Measurements from ENCODE around the gene CDON. TPM values are rescaled to one million over a fixed set of nuclear protein-coding genes. Genes with fewer than 3 reads are reported as not detected.

Gene CDON
- total RNA-seq, 1 donor, result 12.3 TPM

DNA sequence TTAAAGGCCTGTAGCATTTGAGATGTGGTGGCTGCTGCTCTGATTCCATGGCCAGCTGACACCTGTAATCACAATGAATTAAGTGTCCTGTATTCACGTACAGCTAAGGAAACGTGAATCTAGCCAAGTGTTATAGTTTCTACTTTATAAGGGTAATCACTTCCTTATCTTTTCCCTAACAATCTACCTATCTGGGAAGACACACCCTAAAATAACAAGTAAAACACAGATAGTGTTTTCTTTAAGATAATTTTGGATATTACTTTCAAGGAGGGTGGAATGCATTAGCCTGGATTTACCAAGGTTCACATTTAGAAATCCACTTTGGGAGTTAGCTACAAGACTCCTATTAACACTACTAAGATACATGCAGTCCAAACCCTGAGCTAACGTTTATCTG, 11.5 kb downstream of the CDON start:
- no peak overlapping the region for H3K4me3 ChIP-seq (ENCODE audit: insufficient read depth, low read length)
- H3K4me2 ChIP-seq (ENCODE audit: insufficient read depth, low read length), result no peak overlapping the region
- no peak overlapping the region for H3K27ac ChIP-seq (ENCODE audit: low read depth, low read length)
- TF ChIP-seq, protein P1, sequence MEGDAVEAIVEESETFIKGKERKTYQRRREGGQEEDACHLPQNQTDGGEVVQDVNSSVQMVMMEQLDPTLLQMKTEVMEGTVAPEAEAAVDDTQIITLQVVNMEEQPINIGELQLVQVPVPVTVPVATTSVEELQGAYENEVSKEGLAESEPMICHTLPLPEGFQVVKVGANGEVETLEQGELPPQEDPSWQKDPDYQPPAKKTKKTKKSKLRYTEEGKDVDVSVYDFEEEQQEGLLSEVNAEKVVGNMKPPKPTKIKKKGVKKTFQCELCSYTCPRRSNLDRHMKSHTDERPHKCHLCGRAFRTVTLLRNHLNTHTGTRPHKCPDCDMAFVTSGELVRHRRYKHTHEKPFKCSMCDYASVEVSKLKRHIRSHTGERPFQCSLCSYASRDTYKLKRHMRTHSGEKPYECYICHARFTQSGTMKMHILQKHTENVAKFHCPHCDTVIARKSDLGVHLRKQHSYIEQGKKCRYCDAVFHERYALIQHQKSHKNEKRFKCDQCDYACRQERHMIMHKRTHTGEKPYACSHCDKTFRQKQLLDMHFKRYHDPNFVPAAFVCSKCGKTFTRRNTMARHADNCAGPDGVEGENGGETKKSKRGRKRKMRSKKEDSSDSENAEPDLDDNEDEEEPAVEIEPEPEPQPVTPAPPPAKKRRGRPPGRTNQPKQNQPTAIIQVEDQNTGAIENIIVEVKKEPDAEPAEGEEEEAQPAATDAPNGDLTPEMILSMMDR (IDR thresholded peaks at IDR 0.05; ENCODE audit: extremely low read depth, low read depth, low read length), result no peak
- H3K36me3 ChIP-seq (ENCODE audit: insufficient read depth, low read length), result no peaks in the 10 kb centered on the region
- no peaks in the 10 kb centered on the region for H3K79me2 ChIP-seq (ENCODE audit: insufficient read depth, low read length)
- no peaks in the 10 kb centered on the region for H3K4me1 ChIP-seq (ENCODE audit: insufficient read depth, low read length)
- no peak for DNase-seq (ENCODE audit: insufficient read length, low spot score, missing footprints)
- no peaks in the 10 kb centered on the region for H3K27me3 ChIP-seq (ENCODE audit: insufficient read depth, low read length)
- H2AFZ ChIP-seq (ENCODE audit: low read length), result no peak overlapping the region
- H4K20me1 ChIP-seq (ENCODE audit: insufficient read depth, low read length), result no peaks in the 10 kb centered on the region
- no peaks in the 10 kb centered on the region for H3K9me3 ChIP-seq (ENCODE audit: low read depth, low read length)

DNA sequence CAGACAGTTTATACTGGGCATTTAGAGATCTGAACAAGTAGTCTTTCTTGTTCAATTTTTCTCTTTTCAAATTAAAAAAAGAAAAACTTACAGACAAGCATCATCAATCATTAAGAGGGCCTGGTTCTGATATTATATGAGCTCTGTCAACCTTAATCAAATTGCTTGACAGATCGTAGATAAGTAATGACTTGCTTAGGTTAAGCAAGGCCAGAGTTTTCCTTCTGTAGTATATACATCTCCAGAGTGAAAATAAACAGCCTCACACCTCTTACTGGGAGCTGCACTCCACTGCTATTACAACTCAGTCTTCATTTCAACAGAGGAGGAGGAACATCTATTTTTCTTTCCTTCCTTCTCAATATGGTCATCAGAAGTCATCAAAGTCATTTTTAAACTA, 13.5 kb downstream of the CDON start:
- Histone ChIP-seq H3K27me3 (ENCODE audit: insufficient read depth, low read length) (no peaks in the 10 kb centered on the region), H3K4me1 (ENCODE audit: insufficient read depth, low read length) (no peaks in the 10 kb centered on the region), H3K4me2 (ENCODE audit: insufficient read depth, low read length) (no peak overlapping the region), H4K20me1 (ENCODE audit: insufficient read depth, low read length) (no peaks in the 10 kb centered on the region), H2AFZ (ENCODE audit: low read length) (no peak overlapping the region), H3K27ac (ENCODE audit: low read depth, low read length) (no peak overlapping the region), H3K9me3 (ENCODE audit: low read depth, low read length) (no peaks in the 10 kb centered on the region), H3K36me3 (ENCODE audit: insufficient read depth, low read length) (no peaks in the 10 kb centered on the region), H3K79me2 (ENCODE audit: insufficient read depth, low read length) (no peaks in the 10 kb centered on the region), H3K4me3 (ENCODE audit: insufficient read depth, low read length) (no peak overlapping the region)
- DNase-seq (ENCODE audit: insufficient read length, low spot score, missing footprints), result no peak
- TF ChIP-seq, protein P1 (IDR thresholded peaks at IDR 0.05; ENCODE audit: extremely low read depth, low read depth, low read length), result no peak

DNA sequence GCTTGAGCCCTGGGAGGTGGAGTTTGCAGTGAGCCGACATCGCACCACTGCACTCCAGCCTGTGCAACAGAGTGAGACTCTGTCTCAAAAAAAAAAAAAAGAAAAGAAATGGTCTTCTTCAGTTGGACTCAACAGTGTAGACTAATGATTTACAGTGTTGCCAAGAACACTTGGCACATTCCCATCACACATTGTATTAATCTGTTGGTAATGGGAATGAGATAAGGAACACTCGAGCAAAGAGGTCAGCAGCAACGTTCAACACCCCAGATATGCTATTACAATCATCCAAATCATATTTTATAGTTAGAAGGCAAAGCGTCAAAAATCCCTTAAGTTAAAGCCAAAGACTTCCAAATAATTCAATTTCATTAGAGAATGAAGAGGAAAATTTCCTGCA, 14.5 kb downstream of the CDON start:
- Histone ChIP-seq H3K79me2 (ENCODE audit: insufficient read depth, low read length) (no peaks in the 10 kb centered on the region), H3K27me3 (ENCODE audit: insufficient read depth, low read length) (no peaks in the 10 kb centered on the region), H3K4me1 (ENCODE audit: insufficient read depth, low read length) (no peaks in the 10 kb centered on the region), H3K36me3 (ENCODE audit: insufficient read depth, low read length) (no peaks in the 10 kb centered on the region), H2AFZ (ENCODE audit: low read length) (no peak overlapping the region), H3K4me3 (ENCODE audit: insufficient read depth, low read length) (no peak overlapping the region), H3K9me3 (ENCODE audit: low read depth, low read length) (no peaks in the 10 kb centered on the region), H3K27ac (ENCODE audit: low read depth, low read length) (no peak overlapping the region), H4K20me1 (ENCODE audit: insufficient read depth, low read length) (no peaks in the 10 kb centered on the region), H3K4me2 (ENCODE audit: insufficient read depth, low read length) (no peak overlapping the region)
- TF ChIP-seq, protein P1 (IDR thresholded peaks at IDR 0.05; ENCODE audit: extremely low read depth, low read depth, low read length), result no peak
- DNase-seq (ENCODE audit: insufficient read length, low spot score, missing footprints), result no peak

DNA sequence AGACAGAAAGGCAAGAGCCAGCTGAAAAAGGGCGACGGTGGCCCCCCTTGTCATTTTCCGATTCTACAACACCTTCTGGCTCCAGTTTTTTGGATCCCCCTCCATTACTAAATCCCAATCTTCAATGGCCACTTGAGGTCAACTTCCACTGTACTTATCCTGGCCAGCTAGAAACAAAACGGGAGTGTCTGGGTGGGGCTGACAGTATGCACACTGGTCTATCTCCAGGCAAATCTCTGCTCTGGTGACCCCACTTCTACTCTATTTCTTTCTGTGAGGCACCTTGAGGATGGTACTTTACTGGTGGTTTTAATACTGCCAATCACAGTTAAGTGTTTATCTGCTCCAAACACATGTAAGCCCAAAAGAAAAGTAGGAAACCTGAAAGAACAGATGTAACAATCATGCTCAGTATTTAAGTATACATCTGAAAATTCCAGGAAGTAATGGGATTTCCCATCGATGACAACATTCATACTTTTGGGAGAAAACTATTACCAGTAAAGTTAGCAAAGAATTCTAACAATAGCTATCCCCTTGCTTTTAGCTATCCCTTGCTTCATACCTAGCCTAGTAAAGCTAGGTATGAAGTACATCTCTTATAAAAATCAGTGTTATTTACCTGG, 16.0 kb downstream of the CDON start:
- H3K4me1 ChIP-seq (ENCODE audit: insufficient read depth, low read length), result no peaks in the 10 kb centered on the region
- no peaks in the 10 kb centered on the region for H3K79me2 ChIP-seq (ENCODE audit: insufficient read depth, low read length)
- no peaks in the 10 kb centered on the region for H3K27me3 ChIP-seq (ENCODE audit: insufficient read depth, low read length)
- no peak for DNase-seq (ENCODE audit: insufficient read length, low spot score, missing footprints)
- H3K9me3 ChIP-seq (ENCODE audit: low read depth, low read length), result no peaks in the 10 kb centered on the region
- no peak overlapping the region for H2AFZ ChIP-seq (ENCODE audit: low read length)
- no peak overlapping the region for H3K4me3 ChIP-seq (ENCODE audit: insufficient read depth, low read length)
- H4K20me1 ChIP-seq (ENCODE audit: insufficient read depth, low read length), result no peaks in the 10 kb centered on the region
- TF ChIP-seq, protein P1 (IDR thresholded peaks at IDR 0.05; ENCODE audit: extremely low read depth, low read depth, low read length), result no peak
- H3K4me2 ChIP-seq (ENCODE audit: insufficient read depth, low read length), result no peak overlapping the region
- H3K27ac ChIP-seq (ENCODE audit: low read depth, low read length), result no peak overlapping the region
- H3K36me3 ChIP-seq (ENCODE audit: insufficient read depth, low read length), result no peaks in the 10 kb centered on the region

Measured in osteoblast (primary cell).